Measurements from ENCODE around the gene BRD3. TPM values are rescaled to one million over a fixed set of nuclear protein-coding genes. Genes with fewer than 3 reads are reported as not detected.

Gene BRD3
- total RNA-seq, 2 donors from 2014 or later: 25.5 to 28.0 TPM

DNA sequence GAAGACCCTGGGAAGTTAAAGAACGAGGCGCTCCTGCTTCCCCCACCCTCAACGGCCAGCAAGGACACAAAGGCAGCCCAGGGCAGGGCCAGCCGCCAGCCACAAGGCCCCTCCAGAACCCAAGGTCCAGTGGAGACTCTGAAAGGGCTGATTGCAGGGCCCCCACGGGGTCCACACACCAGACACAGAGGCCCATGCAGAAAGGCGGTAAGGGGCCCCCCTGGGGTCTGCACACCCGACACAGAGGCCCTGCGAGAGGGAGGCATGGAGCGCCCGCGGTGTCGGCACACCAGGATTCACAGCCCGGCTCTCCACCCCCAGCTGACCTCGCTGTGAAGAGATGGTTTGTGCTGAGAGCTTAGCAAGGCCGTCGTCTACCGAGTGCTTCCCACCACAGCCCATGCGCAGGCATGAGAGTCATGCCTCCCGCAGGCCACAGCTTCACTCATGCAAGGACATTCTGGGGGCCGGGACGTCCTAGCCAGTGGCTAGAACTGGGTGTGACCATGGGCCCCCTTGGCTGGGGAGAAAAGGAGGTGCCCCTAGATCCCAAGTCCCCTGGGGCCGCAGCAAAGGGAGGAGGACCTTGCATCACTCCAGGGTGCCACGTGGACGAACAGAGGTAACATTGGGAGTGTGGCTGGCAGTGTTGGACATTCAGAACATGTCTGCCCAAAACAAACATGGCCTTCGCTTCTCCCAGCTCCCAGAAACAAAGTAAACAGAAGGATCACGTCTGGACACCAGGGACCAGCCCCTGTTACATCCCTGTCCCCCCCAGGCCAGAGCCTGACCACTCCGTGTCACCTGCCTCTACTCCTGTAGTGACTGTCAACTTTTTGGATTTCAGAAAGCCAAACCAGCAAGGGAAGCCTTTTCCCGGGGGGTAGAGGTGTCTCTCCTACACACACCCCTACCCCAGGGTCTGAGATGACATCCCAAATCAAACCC, 9.8 kb downstream of the BRD3 start:
- DNase-seq (no peak), ATAC-seq (no peak)

DNA sequence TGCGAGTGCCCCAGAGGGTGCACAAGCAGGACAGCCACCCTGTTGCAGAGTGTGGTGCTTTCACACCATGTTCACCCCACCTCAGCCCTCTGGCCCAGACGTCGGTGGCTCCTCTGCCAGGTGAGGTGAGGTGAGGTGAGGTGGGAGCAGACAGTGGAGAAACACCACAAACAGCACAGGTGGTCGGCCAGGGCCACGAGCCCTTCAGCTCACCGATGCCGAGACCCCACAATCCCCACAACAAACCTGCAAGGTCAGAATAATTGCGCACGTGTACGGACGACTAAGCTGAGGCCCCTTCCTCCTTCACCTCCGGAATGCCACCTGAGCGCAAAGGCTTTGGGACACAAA, 10.5 kb downstream of the BRD3 start:
- DNase-seq (no peak), ATAC-seq (no peak)
- intact Hi-C loops (cut with DNase I): no loop called here

More for the DNA sequence above, 9.8 kb downstream of the BRD3 start:
- intact Hi-C loops (cut with DNase I): no loop called here

DNA sequence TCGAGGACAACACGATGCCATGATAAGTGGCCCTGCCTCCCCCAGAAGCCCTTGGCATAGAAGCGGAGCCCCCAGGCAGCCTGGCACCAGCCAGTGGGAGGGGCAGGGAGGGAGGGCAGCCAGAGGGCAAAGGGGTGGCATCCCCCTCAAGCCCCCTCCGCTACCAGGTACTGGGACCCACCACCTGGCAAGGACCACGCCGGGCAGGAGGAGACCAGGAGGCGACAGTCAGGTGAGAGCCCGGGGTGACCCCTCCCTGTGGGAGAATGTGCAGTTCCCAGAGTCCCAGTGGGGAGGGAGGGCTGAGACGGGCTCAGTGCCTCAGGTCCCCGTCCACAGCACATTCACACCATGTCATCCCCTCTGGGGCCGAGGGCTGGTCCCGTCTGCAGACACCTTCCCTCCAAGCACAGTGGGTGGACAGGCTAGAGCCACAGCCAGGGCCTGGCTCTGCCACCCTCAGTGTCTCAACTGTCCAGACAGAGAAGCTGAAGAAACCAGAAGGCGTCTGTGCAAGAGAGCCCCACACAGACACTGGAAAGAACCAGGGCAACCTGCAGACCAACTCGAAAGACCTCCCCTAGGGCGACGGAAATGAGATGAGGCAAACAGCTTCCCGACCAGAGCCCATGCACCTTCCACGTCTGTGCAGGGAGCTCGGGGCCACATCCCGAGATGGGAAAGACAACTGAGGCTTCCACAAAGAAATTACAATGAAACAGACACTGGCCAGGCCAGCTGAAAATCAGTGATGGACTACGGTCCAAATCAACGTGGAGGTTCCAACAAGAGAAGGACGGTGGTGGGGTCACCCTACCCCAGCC, 11.1 kb downstream of the BRD3 start:
- DNase-seq (no peak), ATAC-seq (peak; percentile 2 to 9)
- intact Hi-C loops (cut with DNase I): no loop called here

DNA sequence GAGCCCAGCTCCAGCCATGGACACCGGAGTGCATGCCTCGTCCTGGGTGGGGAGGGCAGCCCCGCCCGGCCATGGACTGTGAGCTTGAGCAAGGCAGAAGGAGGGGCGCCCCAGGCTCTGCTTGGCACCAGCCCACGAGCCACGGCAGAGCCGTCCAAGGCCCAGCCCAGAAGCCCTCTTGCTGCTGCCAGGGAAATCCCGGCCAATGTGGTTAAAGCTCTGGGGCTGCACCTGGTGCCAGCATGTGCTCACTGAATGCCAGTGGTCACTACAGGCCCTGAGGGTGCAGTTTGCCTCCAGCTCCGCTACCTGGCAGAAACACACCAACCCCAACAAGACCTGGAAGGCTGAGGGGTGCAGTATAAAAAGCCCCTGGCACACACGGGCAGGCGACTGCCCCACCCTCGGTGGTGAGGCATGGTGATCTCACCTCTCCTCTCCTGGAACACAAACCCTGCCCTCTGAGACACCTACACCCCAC, 11.8 kb downstream of the BRD3 start:
- intact Hi-C loops (cut with DNase I): no loop called here
- DNase-seq: peak; percentile 84
- ATAC-seq: peak; percentile 90 to 92

DNA sequence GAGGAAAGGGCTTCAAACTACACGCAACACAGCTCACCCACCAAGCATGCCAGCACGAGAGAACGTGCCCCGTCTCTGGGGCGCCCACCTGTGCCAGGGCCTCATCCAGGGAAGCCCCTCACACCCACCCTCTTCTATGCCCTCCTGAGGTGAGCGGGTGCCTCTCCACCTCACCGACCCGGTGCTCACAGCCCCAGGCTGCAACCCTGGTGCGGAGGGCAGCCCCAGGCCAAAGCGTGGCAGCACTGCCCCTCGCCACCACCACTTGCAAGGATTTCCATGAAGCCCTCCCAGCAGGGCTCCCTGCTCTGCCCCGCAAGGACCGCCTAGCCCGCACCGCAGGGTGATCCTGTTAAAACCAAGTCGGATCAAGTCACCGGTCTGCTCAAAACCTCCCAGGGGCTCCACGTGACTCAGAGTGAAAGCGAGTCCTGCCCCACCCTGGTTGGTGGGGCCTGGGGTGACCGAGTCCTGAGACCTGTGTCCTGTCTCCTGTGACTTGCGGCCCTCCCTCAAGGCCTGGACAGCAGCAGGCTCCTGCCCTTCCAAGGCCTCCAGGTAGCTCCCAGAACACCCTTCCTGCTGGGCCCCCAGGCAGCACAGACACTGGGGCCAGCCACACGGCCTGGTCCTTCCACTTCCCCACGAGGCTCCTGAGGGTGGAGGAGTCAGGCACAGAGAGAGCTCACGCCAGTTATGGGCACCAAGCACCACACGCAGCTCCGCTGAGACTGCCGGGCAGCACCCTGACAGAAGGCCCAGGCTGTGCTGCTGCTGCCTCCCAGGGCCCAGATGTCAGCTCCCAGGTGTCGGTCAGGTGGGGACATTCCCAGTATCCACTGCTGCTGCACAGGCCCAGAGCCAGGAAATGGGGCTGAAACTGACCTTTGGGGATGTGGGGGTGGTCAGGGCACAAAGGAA, 12.7 kb downstream of the BRD3 start:
- peak in 1 of 2 donors; percentile 1 for ATAC-seq
- DNase-seq: peak; percentile 11
- intact Hi-C loops (cut with DNase I): no loop called here

DNA sequence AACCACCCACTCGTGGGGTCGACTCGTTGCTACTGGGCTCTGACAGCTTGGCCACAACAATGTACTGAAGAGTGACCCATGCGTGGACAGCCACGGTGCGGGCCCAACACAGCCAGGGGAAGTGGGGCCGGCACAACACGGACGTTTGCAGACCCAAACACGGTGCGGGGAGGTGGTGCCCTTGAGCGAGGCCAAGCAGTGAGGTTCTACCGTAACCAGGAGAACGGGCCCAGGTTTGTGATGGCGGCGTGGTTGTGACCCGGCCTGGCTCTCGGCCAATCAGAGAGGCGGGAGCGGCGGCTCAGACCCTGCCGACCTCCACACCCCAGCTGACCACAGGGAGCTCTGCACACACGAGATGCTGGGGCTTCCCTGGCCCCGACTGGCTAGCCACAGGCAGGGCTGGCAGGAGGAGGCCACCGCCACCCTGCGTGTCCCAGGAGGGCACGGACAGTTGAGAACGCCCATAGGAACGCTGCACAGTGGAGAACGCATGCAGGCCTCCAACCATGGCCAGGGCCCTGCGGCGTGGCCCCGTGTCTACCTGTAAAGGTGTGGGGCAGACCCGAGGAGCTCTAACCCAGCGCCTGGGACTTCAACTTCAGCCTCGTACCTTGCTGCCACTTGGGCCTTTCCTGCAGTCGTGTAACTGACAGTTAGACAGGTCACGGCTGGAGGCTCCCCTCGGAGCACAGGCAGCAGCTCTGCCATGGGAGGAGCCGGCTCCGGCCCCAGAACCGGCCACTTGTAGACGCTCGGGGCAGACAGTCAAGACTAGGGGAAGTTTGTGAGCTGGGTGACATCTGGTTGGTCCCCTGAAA, 13.7 kb downstream of the BRD3 start:
- no peak for ATAC-seq
- intact Hi-C loops (cut with DNase I): no loop called here
- peak; percentile 13 for DNase-seq

DNA sequence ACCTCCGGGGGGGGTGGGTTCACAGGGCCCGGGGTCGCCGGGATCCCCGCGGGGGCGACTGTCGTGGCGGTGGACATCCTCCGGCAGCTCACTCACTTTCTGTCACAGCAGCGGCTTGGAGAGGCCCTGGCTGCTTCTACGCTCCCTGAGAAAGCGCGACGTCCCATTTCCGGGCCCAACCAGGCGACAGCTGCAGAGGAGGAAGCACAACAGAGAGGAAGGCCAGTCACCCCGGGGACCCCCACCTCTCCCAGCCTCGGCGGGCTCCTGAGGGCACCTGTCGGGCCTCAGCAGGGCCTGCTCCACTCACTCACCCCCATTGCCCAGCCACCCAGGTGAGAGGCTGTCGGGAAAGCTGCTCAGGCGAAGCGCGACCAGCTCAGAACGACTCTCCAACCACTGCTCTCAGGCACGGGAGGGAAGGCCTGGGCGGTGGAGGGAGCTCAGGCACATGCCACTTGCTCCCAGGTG, 14.4 kb downstream of the BRD3 start:
- ATAC-seq: no peak
- intact Hi-C loops (cut with DNase I): no loop called here
- DNase-seq: peak; percentile 21

DNA sequence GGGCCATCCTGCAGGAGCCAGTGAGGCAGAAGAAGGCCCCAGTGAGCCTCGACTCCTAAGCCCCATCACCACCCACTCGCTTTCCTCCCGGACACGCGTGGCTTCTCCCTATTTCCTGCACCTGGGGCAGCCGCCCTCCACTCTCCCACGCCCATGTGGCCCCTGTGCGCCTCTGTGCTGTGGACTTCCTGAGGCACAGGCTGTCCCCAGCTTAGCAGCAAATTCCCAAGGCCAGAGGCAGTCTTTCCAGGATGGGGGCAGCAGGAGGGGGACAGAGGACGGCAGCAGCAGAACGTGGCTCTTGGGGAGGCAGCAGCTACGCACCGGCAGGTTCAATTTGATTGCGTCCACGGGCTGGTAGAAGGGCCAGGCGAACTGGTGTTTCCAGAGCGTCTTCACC, 14.9 kb downstream of the BRD3 start:
- ATAC-seq (no peak), DNase-seq (peak; percentile 12)
- intact Hi-C loops (cut with DNase I): no loop called here

DNA sequence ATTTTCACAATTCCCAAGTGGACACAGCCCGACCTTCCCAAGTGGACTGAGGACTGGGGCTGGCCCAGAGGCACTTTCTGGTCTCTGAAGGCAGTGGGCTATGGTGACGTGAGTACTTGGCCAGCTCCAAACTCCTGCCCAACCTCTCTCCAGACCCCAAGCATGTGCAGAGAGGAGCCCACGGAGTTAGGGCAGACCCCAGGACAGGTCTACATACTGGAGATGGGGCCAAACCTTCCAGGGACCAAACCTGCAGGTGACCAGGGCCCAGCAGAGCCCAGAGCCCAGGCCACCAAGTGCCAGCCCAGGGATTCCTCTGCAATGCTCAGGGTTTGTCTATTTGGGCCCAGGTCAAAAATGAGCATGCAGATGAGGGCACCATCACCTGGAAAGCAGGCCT, 15.3 kb downstream of the BRD3 start:
- ATAC-seq: no peak
- DNase-seq: peak; percentile 3
- intact Hi-C loops (cut with DNase I): no loop called here

DNA sequence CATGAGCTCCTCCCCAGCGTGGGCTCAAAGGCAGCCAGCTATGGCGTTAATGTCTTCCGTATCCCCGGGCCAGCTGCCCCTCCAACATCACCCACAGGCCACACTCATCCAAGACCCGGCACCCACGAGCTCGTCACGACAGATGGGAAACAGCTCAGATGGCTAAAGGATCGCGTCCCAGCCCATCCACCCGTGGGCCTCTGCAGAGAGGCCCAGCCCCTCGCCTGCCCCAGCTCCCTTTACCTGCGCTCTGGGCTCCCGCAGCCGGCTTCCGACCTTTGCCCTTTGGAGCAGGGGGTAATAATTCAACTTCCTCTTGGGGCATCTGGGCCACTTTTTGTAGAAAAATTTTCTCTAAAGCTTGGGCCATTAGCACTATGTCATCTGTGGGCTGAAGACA, 16.5 kb downstream of the BRD3 start:
- no peak for ATAC-seq

DNA sequence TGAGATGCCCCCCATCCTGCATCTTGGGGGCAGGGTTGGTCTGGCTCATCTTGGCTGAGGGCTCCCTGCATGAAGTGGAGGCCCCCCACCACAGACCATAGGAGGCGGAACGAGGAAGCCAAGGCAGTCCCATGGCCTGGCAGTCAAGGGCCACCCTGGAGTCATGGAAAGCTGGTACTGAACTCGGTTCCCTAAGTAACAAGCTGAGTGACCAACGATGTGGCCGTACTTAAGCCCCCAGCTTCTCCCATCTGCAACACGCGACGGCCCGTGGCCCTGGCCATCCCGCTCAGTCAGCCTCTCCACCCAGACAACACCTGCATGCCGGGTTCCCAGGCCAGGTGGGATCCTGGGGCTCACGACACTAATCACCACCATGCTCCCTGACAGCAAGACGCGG, 17.1 kb downstream of the BRD3 start:
- DNase-seq (no peak), ATAC-seq (no peak)
- intact Hi-C loops (cut with DNase I): no loop called here

More for the DNA sequence above, 16.5 kb downstream of the BRD3 start:
- intact Hi-C loops (cut with DNase I): no loop called here
- DNase-seq: peak; percentile 14

DNA sequence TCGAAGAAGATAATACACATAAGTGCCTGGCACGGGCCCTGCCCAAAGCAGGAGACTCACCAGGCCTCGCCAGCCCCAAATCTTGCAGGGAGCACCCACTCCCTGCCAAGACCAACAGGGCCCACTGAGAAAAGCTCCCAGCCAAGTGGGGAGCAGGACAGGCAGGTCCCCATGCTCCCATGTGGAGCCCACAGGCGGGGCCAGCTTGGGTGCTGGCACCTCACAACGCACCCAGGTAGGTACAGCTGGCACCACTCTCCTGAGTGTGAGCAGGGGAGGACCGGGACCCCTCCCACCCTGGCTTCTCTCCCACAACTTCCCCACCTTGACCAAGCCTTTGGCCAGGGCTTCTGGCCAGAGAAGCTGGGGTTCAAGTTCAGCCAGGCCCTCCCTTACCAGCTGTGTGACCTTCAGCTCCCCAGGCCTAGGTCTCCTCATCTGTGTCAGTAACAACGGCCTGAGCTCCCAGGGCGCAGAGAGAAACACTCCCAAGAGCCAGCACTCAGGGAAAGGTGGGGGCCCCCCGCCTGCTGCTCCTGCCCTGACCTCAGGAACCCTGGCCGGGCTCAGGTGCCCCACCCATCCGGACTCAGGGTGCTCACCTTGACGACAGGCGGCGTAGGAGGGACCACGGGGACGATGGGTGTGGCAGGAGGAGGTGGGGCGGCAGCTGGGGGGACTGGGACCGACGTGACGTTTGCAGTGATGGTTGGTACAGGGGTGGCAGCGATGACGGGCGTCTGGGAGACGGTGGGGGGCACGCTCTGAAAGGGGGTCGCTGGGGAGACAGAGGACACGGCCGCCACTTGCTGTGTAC, 17.8 kb downstream of the BRD3 start:
- no peak for ATAC-seq
- intact Hi-C loops (cut with DNase I): no loop called here
- DNase-seq: no peak

DNA sequence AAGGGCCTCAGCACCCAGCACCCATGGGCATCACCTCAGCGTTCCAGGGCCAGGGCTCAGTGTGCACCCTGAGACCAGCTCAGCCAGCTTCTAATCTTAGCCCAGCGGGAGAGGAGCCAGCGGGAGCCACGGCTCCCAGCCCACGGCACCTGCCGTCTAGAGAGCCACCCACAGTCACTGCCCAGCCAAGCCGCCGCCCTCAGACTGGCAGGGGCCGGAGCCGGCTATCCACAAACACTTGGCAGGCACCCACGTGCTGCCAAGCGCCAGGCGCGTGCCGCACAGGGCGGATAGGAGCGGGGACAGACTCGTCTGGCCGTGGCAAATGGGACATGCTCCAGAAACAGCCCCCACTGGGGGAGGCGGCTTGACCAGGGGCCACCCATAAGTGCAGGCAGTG, 18.6 kb downstream of the BRD3 start:
- ATAC-seq (peak; percentile 74 to 89), DNase-seq (no peak)
- intact Hi-C loops (cut with DNase I): no loop called here

DNA sequence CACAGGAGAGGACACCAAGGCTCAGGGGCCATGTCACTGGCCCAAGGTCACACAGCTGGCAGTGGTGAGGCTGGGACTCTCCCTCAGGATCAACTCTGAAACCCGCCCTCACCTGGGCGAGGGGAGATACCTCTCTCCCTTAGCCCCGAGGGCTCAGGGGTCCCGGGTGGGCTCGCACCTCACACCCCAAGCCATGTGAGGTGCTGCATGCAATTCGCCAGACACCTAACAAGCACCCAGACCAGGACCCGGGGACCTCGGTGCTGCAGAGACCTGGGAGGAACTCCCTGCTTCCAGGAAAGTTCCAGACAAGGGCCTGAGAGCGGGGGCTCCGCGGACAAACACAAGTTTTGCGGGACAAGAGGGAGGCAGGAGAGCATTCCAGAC, 19.3 kb downstream of the BRD3 start:
- intact Hi-C loops (cut with DNase I): no loop called here
- DNase-seq (no peak), ATAC-seq (peak in 1 of 2 donors; percentile 9)

DNA sequence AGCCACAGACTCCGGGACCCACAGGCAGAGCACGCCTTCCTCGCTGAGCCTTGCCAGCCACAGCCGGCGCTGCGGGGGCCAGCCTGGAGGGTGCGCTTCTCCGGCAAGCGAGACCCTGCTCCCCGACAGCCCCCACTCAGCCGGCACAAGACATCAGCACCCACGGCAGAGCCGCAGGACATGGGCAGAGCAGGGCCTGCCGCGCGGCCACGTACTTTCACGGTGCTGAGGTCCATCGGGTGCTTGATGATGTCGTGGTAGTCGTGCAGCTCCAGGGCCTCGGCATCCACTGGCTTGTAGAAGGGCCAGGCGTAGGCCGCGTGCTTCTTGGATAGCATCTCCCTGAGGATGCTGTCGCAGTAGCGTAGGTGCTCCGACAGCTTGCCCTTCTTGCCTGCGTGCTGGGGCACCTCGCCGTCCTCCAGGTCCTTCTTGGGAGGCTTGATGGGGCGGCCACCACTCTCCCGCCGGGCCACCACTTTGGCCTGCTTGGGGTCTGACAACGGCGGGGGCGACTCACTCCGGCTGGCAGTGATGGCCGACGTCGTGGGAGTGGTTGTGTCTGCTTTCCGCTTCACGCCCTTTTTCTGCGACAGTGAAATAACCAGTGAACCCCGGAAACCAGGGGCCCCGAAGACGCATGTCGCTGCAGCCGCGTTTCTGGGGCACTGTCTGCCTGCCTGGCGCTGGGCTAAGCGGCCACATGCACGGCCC, 19.8 kb downstream of the BRD3 start:
- intact Hi-C loops (cut with DNase I): no loop called here
- no peak for DNase-seq
- no peak for ATAC-seq

DNA sequence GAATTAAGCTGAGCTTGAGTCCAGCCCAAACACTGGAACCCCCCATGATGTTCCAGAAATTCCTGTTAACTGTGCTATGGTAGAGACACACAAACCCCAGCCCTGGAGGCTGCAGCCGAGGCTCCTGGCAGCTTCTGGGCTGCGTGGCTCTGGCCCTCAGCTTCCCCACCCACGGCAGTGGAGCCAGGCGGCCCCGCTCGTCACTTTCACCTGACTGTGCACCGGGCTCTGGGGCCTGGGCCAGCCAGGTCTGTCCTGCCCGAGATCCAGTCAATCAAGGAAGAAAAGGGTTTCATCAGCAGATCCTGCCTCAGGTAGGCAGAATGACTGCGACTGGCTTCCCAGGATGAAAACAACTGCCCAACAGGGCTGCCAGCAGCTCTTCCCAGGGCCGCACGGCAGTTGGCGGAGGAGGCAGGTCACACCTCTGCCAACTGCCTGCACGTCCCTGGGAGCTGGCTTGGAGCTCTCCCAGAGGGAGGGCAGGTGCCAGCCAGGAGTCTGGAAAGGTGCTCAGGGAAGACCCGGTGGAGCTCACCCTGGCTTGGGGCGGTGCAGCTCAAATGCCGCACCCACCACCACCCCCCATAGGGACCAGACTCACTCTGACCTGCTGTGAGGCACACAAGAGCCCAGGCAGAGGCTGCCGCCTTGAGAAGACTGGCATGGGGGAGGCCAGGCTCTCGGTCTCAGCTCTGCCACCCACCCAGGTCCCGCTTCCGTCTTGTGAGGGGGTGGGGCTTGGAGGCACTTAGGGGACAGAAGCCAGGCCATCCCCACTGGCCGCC, 20.7 kb downstream of the BRD3 start:
- no peak for DNase-seq
- ATAC-seq: peak in 1 of 2 donors; percentile 5

More for the DNA sequence above, 20.7 kb downstream of the BRD3 start:
- intact Hi-C loops (cut with DNase I): no loop called here
